B cell (primary cell): Measurements from ENCODE around the gene DFFB. TPM values are rescaled to one million over a fixed set of nuclear protein-coding genes. Genes with fewer than 3 reads are reported as not detected.

Experiments
- ATAC-seq: fragments of 200-7000 bp; cut with Tn5 transposase; one replicate; pipeline ENCODE4 v1.10.0; 2021; ENCODE audit warnings: low read depth, mild to moderate bottlenecking, moderate number of reproducible peaks, moderate library complexity
- CTCF ChIA-PET: fragments of 350-600 bp; sonication (Branson Sonifier 250); formaldehyde crosslinking; loops from one replicate; lab custom pipeline; 2021; ENCODE audit warnings: antibody characterized with exemption, inconsistent platforms; lab: Charles Lee
- POLR2A ChIA-PET: fragments of 350-600 bp; sonication (Branson Sonifier 250); formaldehyde crosslinking; loops from one replicate; lab custom pipeline; 2021; ENCODE audit warnings: antibody characterized with exemption; lab: Charles Lee
- DNase-seq: peaks from one replicate; pipeline ENCODE4 v3.0.0; 2013
- H2AFZ ChIP-seq: 2 replicates; pipeline ENCODE4 v1.6.1; 2012; ENCODE audit warnings: mild to moderate bottlenecking, low read depth, low read length; ENCODE audit not compliant: insufficient read depth, poor library complexity, severe bottlenecking
- H3K27ac ChIP-seq, 2 donors: 1 replicate in 1 of 2; 2 replicates in 1 of 2; pipeline ENCODE4 v1.5.1; 2012 to 2013; ENCODE audit warnings: low read length in 2 of 2, mild to moderate bottlenecking in 2 of 2, moderate library complexity in 1 of 2
- H3K27me3 ChIP-seq, 4 experiments: fragments of 200-600 bp in 1 of 4; sonication (generic) in 1 of 4; replicated peaks in 1 of 4; 1 replicate in 2 of 4; 2 replicates in 2 of 4; pipeline versions ENCODE4 v1.6.1 to v1.7.0; 2013 to 2016; ENCODE audit warnings: low read length in 3 of 4, mild to moderate bottlenecking in 2 of 4, mixed read lengths in 1 of 4, moderate library complexity in 1 of 4; ENCODE audit not compliant: insufficient read depth in 4 of 4, control insufficient read depth in 3 of 4; ENCODE audit errors: control extremely low read depth in 1 of 4
- H3K36me3 ChIP-seq, 2 experiments: replicated peaks in 1 of 2; 1 replicate in 1 of 2; 2 replicates in 1 of 2; pipeline versions ENCODE4 v1.6.1 to v1.7.1; 2013; ENCODE audit warnings: low read length in 1 of 2; ENCODE audit not compliant: insufficient read depth in 2 of 2, control insufficient read depth in 1 of 2; ENCODE audit errors: control extremely low read depth in 1 of 2, extremely low read depth in 1 of 2
- H3K4me1 ChIP-seq, 2 donors: fragments of 200-600 bp in 1 of 2; sonication (generic) in 1 of 2; 1 replicate in 1 of 2; 2 replicates in 1 of 2; pipeline versions ENCODE4 v1.5.1 to v1.6.1; 2013 to 2017; ENCODE audit warnings: low read length in 2 of 2; ENCODE audit not compliant: control insufficient read depth in 2 of 2, insufficient read depth in 2 of 2
- H3K4me2 ChIP-seq: replicated peaks from 2 replicates; pipeline ENCODE3; 2012; ENCODE audit warnings: mild to moderate bottlenecking, low read depth, low read length; ENCODE audit not compliant: poor library complexity, severe bottlenecking
- H3K4me3 ChIP-seq, 5 experiments: fragments of 200-600 bp in 1 of 5; sonication (generic) in 1 of 5; 1 replicate in 3 of 5; 2 replicates in 2 of 5; pipeline versions ENCODE4 v1.5.1 to v1.7.0; 2011 to 2016; ENCODE audit warnings: low read length in 4 of 5, mild to moderate bottlenecking in 4 of 5, low read depth in 2 of 5, control low read depth in 1 of 5, moderate library complexity in 1 of 5; ENCODE audit not compliant: insufficient read depth in 1 of 5; ENCODE audit errors: control extremely low read depth in 1 of 5, extremely low read depth in 1 of 5
- H3K79me2 ChIP-seq: fragments of 200-600 bp; sonication (generic); one replicate; pipeline ENCODE4 v1.6.0; 2016; ENCODE audit warnings: low read length; ENCODE audit not compliant: control insufficient read depth, insufficient read depth
- H3K9ac ChIP-seq: fragments of 200-600 bp; sonication (generic); 2 replicates; pipeline ENCODE4 v1.6.1; 2017; ENCODE audit warnings: mild to moderate bottlenecking, low read length, moderate library complexity
- H3K9me3 ChIP-seq, 3 donors: one replicate each; pipeline versions ENCODE4 v1.6.1 to v1.7.1; 2013; ENCODE audit warnings: low read length in 2 of 3; ENCODE audit not compliant: control insufficient read depth in 2 of 3, insufficient read depth in 1 of 3; ENCODE audit errors: control extremely low read depth in 1 of 3
- H4K20me1 ChIP-seq: 2 replicates; pipeline ENCODE4 v1.6.0; 2012; ENCODE audit warnings: mild to moderate bottlenecking, low read length; ENCODE audit not compliant: insufficient read depth, control insufficient read depth, poor library complexity, severe bottlenecking
- H3K27ac Mint-ChIP-seq: one replicate; pipeline ENCODE4 v1.8.0; 2021; ENCODE audit warnings: mixed read lengths
- H3K27me3 Mint-ChIP-seq: one replicate; pipeline ENCODE4 v1.8.0; 2021; ENCODE audit warnings: mixed read lengths
- H3K4me1 Mint-ChIP-seq: one replicate; pipeline ENCODE4 v1.8.0; 2021; ENCODE audit warnings: mixed read lengths
- H3K4me3 Mint-ChIP-seq: one replicate; pipeline ENCODE4 v1.8.0; 2021; ENCODE audit warnings: mixed read lengths
- H3K9me3 Mint-ChIP-seq: one replicate; pipeline ENCODE4 v1.8.0; 2022; ENCODE audit warnings: mixed read lengths; ENCODE audit not compliant: insufficient read depth
- CTCF ChIP-seq: fragments of 200-600 bp; IDR thresholded peaks from one replicate; pipeline ENCODE4 v1.8.0; 2022; ENCODE audit warnings: antibody characterized with exemption, mild to moderate bottlenecking
- EZH2 ChIP-seq: IDR thresholded peaks from 2 replicates; pipeline ENCODE4 v1.6.1; 2012; ENCODE audit warnings: borderline replicate concordance, low read depth, mild to moderate bottlenecking, moderate library complexity, low read length; ENCODE audit not compliant: insufficient read depth, poor library complexity, severe bottlenecking
- WGBS: methylation state at CpG from one replicate; pipeline ENCODE4 v1.1.5; 2013; ENCODE audit warnings: missing lambda C conversion rate; ENCODE audit not compliant: insufficient coverage; 5-methylcytosine and 5-hydroxymethylcytosine counted together
- intact Hi-C: fragments of 100-400 bp; cut with micrococcal nuclease; formaldehyde crosslinking; loops from one replicate; pipeline ENCODE4 v1.10.0; 2022
- polyA plus RNA-seq: library from polyadenylated mRNA; depleted of rRNA; stranded (reverse); fragments of >200 nt; gene quantifications from 2 replicates; pipeline ENCODE4 v1.2.3, GENCODE V29; 2012
- total RNA-seq, 2 donors: library from RNA; stranded (reverse); fragments of 120-200 nt in 1 of 2; gene quantifications; 1 replicate in 1 of 2; 2 replicates in 1 of 2; pipeline versions ENCODE4 v1.2.3 to v1.2.4, GENCODE V29; 2013 to 2022

Gene DFFB
- total and polyA plus RNA-seq, 2 donors (not counting 1 experiment from before 2014, with no cell fraction given): 14.0 to 17.4 TPM

DNA sequence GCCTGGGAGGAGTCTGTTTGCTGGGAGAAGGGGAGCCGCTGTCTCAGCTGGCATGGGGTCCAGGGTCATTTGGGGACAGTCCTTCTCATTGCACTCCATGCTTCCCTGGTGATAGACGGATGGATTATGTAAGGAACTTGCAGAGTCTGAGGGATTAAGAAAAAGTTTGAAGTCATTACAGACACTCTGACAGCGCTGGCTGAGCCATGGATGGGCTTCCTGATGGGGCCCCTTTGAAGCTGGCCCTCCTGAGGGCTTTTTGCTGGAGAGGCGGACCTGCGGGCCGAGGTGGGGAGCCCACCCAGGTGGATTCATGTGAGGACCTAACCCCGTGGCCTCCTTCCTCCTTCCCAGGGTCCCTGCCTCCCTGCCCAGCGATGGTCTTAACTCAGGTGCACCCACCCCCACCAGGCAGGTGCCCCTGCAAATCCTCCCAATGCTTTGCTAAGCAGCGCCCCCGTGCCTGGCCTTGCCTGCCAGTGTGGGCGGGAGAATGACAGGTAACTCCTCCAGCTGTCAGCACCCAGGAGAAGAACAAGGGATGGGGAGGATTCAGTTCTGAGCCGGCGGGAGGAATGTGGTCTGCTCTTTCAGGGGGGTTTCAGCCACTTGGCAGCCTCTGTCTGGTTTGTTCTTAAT, 67.0 kb downstream of the DFFB start:
- TF ChIP-seq CTCF: no peak
- TF ChIP-seq EZH2: no peak
- no peak overlapping the region for H3K4me3 ChIP-seq

GRCh38 chr1:3924825-3925220, 67.5 kb downstream of the DFFB start:
- H3K9me3 Mint-ChIP-seq: no peaks in the 10 kb centered on the region
- H3K4me2 ChIP-seq: no peak overlapping the region
- no peak overlapping the region for H3K27ac ChIP-seq
- DNase-seq: no peak
- 33% methylated on average over 3 of the region's 3 CpGs for WGBS
- TF ChIP-seq CTCF (no peak), EZH2 (no peak)
- no peak overlapping the region for H3K4me3 Mint-ChIP-seq
- no peaks in the 10 kb centered on the region for H3K27me3 ChIP-seq
- no peaks in the 10 kb centered on the region for H4K20me1 ChIP-seq
- no peaks in the 10 kb centered on the region for H3K79me2 ChIP-seq
- no peak overlapping the region for H3K27ac Mint-ChIP-seq
- H3K4me1 Mint-ChIP-seq: no peaks in the 10 kb centered on the region
- no peaks in the 10 kb centered on the region for H3K36me3 ChIP-seq
- ATAC-seq: no peak
- H3K9me3 ChIP-seq: peaks cover 0 to 10% (median 0%) of the 10 kb centered on the region in 3 donors
- H3K4me3 ChIP-seq: no peak overlapping the region
- H2AFZ ChIP-seq: no peak overlapping the region
- no peak overlapping the region for H3K9ac ChIP-seq
- no peaks in the 10 kb centered on the region for H3K27me3 Mint-ChIP-seq
- no peaks in the 10 kb centered on the region for H3K4me1 ChIP-seq
- ChIA-PET POLR2A (no interaction called here), CTCF (no interaction called here)
- intact Hi-C loops: no loop called here

More for the DNA sequence above, 67.0 kb downstream of the DFFB start:
- no peaks in the 10 kb centered on the region for H3K4me1 Mint-ChIP-seq
- H3K27me3 Mint-ChIP-seq: no peaks in the 10 kb centered on the region
- H3K9me3 Mint-ChIP-seq: no peaks in the 10 kb centered on the region
- WGBS: 78% methylated on average over 10 of the region's 13 CpGs
- H3K9ac ChIP-seq: no peak overlapping the region
- H3K27me3 ChIP-seq: no peaks in the 10 kb centered on the region
- H3K36me3 ChIP-seq: no peaks in the 10 kb centered on the region
- no peak overlapping the region for H3K27ac ChIP-seq
- no peaks in the 10 kb centered on the region for H4K20me1 ChIP-seq
- H3K4me1 ChIP-seq: no peaks in the 10 kb centered on the region
- peaks cover 0 to 10% (median 0%) of the 10 kb centered on the region in 3 donors for H3K9me3 ChIP-seq
- ATAC-seq (no peak), DNase-seq (no peak)
- intact Hi-C loops: no loop called here
- no peaks in the 10 kb centered on the region for H3K79me2 ChIP-seq
- CTCF ChIA-PET: no interaction called here
- H2AFZ ChIP-seq: no peak overlapping the region
- H3K27ac Mint-ChIP-seq: no peak overlapping the region
- no peak overlapping the region for H3K4me2 ChIP-seq
- H3K4me3 Mint-ChIP-seq: no peak overlapping the region
- POLR2A ChIA-PET: no interaction called here
